ENCODE results near the gene SYTL2.
A peak's percentile ranks its signal among the peaks of the same experiment; 100 is the strongest.
"Not testable (repeated sequence)": the region's sequence is repeated elsewhere in the genome, so short reads cannot be mapped to it uniquely, and the experiment has no call there.

The SYTL2 gene, protein sequence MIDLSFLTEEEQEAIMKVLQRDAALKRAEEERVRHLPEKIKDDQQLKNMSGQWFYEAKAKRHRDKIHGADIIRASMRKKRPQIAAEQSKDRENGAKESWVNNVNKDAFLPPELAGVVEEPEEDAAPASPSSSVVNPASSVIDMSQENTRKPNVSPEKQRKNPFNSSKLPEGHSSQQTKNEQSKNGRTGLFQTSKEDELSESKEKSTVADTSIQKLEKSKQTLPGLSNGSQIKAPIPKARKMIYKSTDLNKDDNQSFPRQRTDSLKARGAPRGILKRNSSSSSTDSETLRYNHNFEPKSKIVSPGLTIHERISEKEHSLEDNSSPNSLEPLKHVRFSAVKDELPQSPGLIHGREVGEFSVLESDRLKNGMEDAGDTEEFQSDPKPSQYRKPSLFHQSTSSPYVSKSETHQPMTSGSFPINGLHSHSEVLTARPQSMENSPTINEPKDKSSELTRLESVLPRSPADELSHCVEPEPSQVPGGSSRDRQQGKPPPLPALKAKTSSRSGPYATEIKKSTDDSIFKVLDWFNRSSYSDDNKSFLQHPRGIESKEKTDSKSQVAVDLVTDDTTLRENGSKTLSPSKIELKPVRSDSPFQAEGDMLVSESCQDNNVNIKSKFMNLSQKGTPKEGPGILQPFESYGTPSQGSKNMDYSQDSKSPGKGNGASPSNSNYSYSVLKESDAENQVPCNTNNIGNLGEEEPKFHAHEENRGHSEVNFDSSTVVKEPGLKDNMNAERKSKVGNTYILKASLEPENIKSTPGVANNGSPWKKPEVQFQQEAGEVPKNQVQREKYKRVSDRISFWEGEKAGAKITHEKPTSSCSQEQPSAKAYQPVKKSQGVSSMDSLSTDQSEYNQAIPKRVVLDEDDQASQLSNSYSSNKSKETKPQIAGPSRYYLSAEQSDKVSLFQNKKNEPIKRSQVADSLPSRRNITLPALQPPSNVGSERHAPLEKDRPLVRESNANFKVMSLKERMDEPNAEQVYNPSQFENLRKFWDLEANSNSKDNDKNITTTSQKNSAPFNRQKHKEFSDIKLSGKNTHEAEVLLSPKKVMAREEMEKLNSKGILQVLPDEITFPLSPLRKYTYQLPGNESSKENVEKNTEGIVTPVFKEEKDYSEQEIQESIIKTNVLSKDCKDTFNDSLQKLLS (N-terminal part only)
- long read RNA-seq, donor 1, full-length matches to known transcripts = 3 of 3 reads
- long read RNA-seq, donor 1, partial matches to known transcripts = 0 of 3 reads
- long read RNA-seq, donor 1, other reads (novel, unspliced or antisense) = 0 of 3 reads
- long read RNA-seq, donor 2, full-length matches to known transcripts = 3 of 3 reads
- long read RNA-seq, donor 2, partial matches to known transcripts = 0 of 3 reads
- long read RNA-seq, donor 2, other reads (novel, unspliced or antisense) = 0 of 3 reads
- long read RNA-seq, donor 3, full-length matches to known transcripts = 2 of 2 reads
- long read RNA-seq, donor 3, partial matches to known transcripts = 0 of 2 reads
- long read RNA-seq, donor 3, other reads (novel, unspliced or antisense) = 0 of 2 reads
- long read RNA-seq, donor 4, full-length matches to known transcripts = 6 of 6 reads
- long read RNA-seq, donor 4, partial matches to known transcripts = 0 of 6 reads
- long read RNA-seq, donor 4, other reads (novel, unspliced or antisense) = 0 of 6 reads
- long read RNA-seq, donor 5, partial matches to known transcripts = 0 of 2 reads
- long read RNA-seq, donor 5, other reads (novel, unspliced or antisense) = 0 of 2 reads
- long read RNA-seq, donor 6, full-length matches to known transcripts = 4 of 4 reads
- long read RNA-seq, donor 6, partial matches to known transcripts = 0 of 4 reads
- long read RNA-seq, donor 6, other reads (novel, unspliced or antisense) = 0 of 4 reads
- long read RNA-seq, donor 7, full-length matches to known transcripts = 7 of 15 reads
- long read RNA-seq, donor 7, partial matches to known transcripts = 8 of 15 reads
- long read RNA-seq, donor 7, other reads (novel, unspliced or antisense) = 0 of 15 reads
- long read RNA-seq, donor 8, full-length matches to known transcripts = 4 of 4 reads
- long read RNA-seq, donor 8, partial matches to known transcripts = 0 of 4 reads
- long read RNA-seq, donor 8, other reads (novel, unspliced or antisense) = 0 of 4 reads

DNA sequence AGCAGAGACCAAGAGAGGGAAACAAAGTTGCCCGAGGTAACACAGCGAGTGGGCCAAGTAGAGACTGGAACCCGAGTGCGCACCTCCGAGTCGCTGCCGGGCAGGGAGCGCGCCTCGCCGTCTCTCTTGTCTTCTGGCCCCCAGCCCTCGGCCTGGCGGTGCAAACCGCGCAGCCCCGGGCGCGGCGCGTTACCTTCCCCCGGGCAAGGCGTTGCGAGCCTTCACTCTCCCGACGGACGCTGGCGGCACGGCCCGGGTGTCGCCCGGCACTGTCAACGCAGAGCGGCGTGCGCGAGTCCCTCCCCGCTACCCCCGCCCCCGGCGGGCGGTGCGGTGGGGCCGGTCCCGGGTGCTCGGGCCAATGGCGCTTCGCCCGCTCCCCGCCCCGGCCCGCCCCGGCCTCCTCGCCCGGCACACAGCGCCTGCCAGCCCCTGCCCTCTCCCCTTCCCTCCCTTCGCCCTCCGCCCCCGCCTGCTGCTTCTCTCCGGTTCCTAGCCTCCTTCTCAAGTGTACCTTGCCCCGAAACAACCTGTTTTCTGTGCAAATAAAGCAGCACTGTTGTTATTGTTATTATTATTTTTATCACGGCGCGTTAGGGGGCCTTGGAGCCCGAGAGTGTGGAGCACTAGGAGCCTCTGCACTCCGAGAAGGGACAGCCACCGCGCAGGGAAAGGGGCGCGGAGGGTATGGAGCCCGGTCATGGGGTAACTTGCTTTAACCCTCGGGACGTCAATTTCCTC is at the start of gene SYTL2:
TSS of gene SYTL2 (minus strand) at position 271 of the 741 bp plus-strand sequence. CDS start 53,416 bp downstream, outside the sequence.
- peak; percentile 80 for DNase-seq

DNA sequence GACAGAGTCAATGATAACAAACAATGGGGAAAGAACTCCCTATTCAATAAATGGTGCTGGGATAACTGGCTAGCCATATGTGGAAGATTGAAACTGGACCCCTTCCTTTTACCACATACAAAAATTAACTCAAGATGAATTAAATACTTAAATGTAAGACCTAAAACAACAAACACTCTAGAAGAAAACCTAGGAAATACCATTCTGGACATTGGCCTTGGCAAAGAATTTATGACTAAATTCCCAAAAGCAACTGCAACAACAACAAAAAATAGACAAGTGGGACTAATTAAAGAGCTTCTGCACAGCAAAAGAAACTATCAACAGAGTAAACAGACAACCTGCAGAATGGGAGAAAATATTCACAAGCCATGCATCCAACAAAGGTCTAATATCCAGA is 48.6 kb upstream of the SYTL2 start:
- not testable (repeated sequence) for DNase-seq

DNA sequence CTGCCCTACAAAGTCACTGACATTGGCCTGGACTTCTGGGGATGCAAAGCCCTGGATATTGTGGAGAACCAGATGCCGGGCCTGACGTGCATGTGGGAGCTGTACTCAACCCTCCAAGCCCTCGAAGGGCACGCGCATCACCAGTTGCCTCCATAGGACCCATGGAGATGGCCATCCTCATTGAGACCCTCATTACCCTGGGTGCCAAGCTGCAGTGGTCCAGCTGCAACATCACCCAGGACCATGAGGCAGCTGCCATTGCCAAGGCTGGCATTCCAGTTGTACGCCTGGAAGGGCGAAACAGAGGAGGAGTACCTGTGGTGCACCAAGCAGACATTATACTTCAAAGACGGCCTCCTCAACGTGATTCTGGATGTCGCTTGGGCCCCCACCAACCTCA is 46.2 kb upstream of the SYTL2 start:
- no peak for DNase-seq

DNA sequence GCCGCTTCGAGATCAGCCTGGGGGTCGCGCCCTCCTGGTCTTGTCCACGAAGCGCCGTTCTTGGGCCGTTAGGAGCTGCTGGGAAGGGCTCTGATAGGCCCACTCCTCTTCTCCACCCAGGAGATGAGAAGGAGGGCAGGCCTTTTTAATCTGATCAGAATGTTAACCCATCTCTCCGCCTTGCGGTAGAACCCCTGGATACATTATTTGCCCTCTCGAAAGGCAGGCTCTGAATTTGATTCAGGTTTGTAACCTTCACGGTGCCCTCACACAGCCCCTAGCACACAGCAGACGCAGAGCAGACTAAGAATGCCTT is 44.4 kb upstream of the SYTL2 start, which contains the start of gene CCDC83:
TSS of gene CCDC83 (plus strand) at position 43 of the 316 bp plus-strand sequence. CDS start 9,741 bp downstream, outside the sequence.
- no peak for DNase-seq

DNA sequence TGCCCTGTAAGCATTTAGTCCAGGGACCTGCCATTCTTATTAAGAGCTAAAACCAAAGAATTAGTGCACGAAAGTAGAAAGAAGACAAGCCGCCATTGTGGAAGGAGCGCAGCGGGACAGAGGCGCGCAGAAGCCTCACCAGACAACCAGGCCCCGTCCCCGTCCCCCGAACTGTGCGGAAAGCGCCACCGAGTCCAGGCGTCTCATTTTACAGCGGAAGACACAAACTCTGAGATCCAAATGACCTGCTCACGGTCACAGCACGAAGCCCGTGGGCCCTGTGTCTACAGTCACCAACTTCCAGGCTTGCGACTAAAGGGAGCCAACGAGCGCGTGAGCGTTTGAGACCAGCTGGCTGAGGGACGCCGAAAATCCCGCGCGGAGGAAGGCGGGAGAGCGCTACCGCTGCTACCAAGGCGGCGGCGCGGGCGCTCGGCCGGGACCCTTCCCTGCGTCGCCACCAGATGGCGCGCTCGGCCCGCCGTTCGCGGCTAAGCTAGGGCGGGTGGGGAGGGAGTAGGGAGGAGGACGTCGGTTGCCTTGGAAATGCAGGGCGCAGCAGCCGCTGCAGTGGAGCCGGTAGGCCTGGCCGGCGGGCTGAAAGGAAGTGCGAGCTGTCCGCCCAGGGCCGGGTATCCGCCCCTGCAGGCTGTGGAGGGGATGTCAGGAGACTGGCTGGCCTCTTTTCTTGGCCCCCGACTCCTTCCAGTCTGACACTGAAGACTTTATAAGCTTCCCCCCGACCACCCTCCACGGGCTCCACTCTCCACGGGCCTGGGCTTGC is 43.8 kb upstream of the SYTL2 start:
- DNase-seq = peak; percentile 98

DNA sequence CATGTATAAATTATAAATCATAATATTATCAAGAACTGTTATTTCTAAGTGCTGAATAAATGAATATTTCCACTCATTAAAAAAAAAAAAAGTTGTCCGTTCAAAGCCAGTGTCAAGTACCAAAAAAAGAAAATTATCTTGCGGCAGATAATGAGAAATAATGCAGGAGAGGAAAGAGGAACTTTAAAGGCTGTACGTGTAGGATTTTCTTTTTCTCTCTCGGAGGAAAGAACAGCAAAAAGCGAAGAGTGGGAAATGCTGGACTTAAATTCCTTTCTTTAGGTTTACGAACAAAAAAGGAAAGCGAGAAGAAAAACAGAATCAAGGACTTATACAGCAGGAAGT is 43.2 kb upstream of the SYTL2 start:
- no peak for DNase-seq

DNA sequence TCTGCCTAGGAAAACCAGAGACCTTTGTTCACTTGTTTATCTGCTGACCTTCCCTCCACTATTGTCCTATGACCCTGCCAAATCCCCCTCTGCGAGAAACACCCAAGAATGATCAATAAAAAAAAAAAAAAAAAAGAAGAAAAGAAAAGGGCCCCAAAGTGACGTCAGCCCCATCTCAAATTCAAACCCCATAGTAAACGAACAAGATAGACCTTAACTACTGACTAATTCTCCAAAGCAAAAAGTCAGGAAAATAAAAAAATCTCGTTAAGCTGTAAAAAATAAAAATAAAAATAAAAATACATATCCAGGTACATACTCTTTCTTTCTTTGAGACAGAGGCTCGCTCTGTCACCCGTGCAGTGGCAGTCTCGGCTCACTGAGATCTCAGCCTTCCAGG is 42.6 kb upstream of the SYTL2 start:
- not testable (repeated sequence) for DNase-seq

DNA sequence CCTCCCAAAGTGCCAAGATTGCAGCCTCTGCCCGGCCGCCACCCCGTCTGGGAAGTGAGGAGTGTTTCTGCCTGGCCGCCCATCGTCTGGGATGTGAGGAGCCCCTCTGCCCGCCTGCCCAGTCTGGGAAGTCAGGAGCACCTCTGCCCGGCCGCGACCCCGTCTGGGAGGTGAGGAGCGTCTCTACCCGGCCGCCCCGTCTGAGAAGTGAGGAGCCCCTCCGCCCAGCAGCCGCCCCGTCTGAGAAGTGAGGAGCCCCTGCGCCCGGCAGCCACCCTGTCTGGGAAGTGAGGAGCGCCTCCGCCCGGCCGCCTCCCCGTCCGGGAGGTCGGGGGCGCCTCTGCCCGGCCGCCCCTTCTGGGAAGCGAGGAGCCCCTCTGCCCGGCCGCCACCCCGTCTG is 41.8 kb upstream of the SYTL2 start:
- not testable (repeated sequence) for DNase-seq

DNA sequence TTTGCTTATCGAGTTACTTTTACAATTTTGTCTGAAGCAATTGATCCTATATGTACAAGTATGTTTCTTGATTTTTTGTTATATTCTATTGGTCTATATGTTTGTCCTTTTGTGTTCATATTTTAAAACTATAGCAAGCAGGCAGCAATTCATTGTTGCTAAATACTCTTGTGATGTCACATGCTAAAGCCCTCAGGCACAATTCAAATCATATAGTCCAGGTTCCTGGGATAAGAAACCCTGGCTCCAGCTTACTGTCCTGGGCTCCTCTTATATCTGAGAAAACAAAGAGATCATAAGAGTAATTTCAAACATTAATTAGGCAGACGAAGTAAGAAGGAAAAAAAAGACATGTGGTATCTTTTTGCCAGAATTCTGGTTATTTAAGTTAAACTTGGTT is 37.6 kb upstream of the SYTL2 start:
- no peak for DNase-seq

DNA sequence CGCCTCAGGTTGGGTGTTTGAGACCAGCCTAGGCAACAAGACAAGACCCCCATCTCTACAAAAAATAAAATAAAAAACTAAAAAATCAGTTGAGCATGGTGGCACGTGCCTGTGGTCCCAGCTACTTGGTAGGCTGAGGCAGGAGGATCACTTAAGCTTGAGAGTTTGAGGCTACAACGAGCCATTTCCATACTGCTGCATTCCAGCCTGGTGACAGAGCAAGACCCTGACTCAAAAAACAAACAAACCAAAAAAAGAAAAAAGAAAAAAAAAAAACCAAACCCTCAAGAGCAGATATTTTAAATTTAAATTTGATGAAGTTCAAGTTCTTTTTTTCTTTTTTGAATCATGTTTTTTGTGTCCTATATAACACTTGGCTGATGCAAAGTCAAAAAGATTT is 37.1 kb upstream of the SYTL2 start:
- no peak for DNase-seq

DNA sequence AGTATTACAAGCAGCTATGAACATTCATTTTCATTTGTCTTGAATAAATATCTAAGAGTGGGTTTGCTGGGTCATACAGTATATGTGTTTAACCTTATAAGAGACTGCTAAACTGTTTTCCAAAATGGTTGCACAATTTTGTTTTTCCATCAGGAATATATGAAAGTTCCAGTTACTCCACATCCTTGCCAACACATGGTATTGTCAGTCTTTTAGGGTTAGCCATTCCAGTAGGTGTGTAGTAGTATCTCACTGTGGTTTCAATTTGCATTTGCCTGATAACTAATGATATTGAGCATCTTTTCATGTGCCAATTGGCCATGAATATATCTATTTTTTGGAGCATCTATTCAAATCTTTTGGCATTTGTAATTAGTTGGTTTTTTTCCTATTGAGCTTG is 36.5 kb upstream of the SYTL2 start:
- DNase-seq = no peak

DNA sequence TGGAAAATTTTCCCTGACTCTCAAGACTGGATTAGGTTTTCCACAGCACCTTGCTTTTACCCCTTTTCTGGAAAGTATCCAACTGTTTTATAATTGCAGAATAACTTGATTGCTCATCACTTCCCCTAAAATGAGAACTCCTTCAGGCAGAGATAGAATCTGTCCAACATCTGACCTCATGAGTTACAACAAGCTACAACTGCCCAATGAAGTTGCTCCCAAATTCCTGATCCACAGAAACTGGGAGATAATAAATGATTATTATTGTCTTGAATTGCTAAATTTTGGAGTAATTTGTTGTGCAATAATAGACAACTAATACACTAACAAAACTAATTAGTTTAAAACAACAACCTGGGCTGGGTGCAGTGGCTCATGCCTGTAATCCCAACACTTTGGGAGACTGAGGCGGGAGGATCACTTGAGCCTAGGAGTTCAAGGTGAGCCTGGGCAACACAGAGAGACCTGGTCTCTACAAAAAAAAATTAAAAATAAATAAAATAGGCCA is 34.2 kb upstream of the SYTL2 start:
- no peak for DNase-seq

DNA sequence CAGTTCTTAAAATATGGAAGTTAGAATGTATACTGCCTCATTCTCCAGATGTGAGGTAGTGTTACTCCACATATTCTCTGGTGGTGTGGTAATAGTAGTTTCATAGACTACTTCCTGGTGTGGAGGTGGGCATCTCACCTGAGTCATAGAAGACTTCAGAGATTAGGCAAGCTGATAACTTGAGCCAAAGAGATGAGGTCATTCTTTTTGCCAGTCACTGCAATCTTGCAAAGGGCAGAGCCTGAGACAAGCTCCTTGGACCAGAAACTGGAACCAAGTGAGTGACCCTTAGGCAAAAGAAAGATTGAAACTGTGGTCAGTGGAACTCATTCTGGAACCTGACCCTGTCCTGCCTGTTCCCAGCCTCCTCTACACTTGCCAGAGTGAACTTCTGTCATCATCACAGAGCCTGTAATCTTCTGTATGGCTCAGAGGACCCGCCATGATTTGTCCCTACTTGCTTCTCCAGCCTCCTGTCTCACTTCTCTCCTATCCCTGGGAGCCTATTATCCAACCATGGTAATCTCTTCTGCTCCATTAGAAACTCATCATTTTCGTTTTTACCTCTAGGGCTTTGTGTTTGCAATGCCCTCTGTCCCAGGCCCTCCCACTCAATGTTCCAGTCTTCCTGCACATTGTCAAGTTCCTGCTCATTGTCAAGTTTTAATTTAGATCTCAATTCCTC is 33.6 kb upstream of the SYTL2 start:
- DNase-seq = no peak

DNA sequence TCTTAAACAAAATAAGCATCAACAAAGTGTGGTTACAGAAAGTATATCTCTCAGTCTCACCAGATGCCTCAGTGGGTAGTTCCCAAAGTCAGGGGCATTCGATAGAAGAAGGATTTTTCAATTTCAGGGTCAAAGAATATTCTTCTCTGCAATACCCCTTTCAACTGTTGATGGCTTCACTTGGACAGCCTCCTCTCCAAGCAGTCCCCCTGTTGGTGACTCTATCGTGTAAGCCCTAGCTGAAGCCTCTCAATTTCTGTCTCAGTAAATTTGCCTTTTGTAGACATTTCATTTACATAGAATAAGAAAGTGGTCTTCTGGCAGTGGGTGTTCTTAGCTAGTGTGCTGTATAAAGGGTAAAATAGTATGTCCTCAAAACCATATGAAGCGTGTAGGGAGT is 33.0 kb upstream of the SYTL2 start:
- no peak for DNase-seq

DNA sequence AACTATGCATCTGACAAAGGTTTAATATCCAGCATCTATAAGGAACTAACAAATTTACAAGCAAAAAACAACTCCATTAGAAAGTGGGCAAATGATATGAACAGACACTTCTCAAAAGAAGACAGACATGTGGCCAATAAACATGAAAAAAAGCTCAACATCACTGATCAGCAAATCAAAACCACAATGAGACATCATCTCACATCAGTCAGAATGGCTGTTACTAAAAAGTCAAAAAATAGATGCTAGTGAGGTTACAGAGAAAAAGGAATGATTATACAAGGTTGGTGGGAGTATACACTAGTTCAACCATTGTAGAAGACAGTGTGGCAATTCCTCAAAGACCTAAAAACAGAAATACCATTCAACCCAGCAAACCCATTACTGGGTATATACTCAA is 30.0 kb upstream of the SYTL2 start:
- not testable (repeated sequence) for DNase-seq

DNA sequence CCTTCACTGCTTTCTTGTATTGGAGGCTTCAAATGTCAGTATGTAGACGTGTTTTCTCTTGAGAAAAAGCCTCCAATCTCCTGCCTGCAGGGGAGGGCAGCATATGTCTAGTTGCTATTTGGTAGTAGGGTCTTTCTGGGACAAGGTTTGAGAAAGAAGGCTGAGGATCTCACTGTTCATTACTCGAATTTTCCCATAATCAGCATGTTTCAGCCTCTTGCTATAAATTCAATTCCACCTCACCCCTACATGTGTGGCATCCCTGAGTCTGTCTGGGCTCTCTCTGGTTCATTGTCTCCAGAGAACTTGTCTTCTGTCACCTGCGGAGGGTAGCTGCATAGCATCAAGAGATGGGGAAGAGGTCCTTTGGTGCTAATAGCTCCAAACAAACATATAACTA is 24.8 kb upstream of the SYTL2 start:
- DNase-seq = no peak

DNA sequence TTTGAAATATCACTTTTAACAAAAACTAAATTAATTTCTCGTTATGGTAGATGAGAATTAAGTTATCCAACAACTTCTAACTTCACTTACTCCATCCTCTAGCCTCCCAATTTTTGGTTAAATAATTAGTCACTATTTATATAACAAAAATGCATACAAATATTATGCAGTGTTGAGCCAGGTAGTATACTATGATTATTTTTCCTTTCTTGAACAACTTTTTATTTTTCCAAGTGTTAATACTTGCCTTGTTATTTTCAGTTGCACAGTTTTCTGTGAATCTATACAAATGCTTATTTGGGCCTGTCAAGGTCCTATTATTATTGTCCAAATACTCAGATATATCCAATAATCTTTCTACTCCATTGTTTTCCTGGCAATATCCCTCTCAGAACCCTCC is 24.3 kb upstream of the SYTL2 start:
- DNase-seq = no peak

DNA sequence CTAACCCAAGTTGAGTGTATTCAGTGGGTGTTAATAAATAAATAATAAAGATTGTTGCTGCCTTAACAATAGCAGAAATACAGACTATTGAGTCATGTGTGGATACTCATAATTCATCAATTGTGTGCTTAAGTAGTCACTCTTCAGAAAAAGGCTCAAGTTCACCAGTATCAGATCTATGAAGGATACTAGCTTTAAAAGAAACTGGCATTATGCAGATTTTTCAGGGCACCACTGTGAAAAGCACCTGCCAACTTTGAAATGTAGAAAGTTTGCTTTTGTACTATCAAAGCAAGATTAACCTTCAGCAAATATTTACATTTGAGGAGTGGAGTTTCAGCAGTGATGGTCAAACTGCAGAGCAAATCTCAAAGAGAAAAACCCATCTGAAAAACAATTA is 20.1 kb upstream of the SYTL2 start:
- no peak for DNase-seq

Measured in right kidney (tissue), 9 donors.